CD4-positive, alpha-beta memory T cell (primary cell): ENCODE data around the gene GALNT10. TPM values are rescaled to one million over a fixed set of nuclear protein-coding genes. Genes with fewer than 3 reads are reported as not detected.
A peak's percentile ranks its signal among the peaks of the same experiment; 100 is the strongest.

Experiments
- CTCF ChIA-PET: fragments of 350-600 bp; sonication (Branson Sonifier 250); formaldehyde crosslinking; loops from one replicate; lab custom pipeline; 2021; ENCODE audit warnings: inconsistent platforms; ENCODE audit not compliant: partially characterized antibody; lab: Charles Lee
- POLR2A ChIA-PET: fragments of 350-600 bp; sonication (Branson Sonifier 250); formaldehyde crosslinking; loops from one replicate; lab custom pipeline; 2021; ENCODE audit not compliant: partially characterized antibody; lab: Charles Lee
- DNase-seq, 5 donors: peaks; one replicate each; pipeline versions ENCODE4 v3.0.0 to v3.0.0-alpha.2; 2020 to 2022; ENCODE audit warnings: mixed read lengths in 1 of 5
- H3K27ac ChIP-seq: one replicate; pipeline ENCODE4 v1.7.0; 2013; ENCODE audit warnings: low read depth, low read length
- H3K27me3 ChIP-seq: 2 replicates; pipeline ENCODE4 v1.7.0; 2013; ENCODE audit warnings: mild to moderate bottlenecking, low read length, moderate library complexity; ENCODE audit not compliant: insufficient read depth
- H3K36me3 ChIP-seq: 2 replicates; pipeline ENCODE4 v1.7.0; 2013; ENCODE audit warnings: mild to moderate bottlenecking, low read length, moderate library complexity; ENCODE audit not compliant: insufficient read depth
- H3K4me1 ChIP-seq: 2 replicates; pipeline ENCODE4 v1.7.0; 2013; ENCODE audit warnings: mild to moderate bottlenecking, low read length, moderate library complexity; ENCODE audit not compliant: insufficient read depth
- H3K4me3 ChIP-seq, 2 donors: one replicate each; pipeline ENCODE4 v1.7.0; 2013; ENCODE audit warnings: low read length in 2 of 2, mild to moderate bottlenecking in 1 of 2
- H3K9me3 ChIP-seq, 2 donors: one replicate each; pipeline ENCODE4 v1.7.0; 2013; ENCODE audit warnings: low read length in 2 of 2, control low read depth in 1 of 2; ENCODE audit not compliant: control insufficient read depth in 1 of 2
- H3K27ac Mint-ChIP-seq, 7 donors: one replicate each; pipeline ENCODE4 v1.8.0; 2020 to 2021; ENCODE audit warnings: mixed read lengths in 7 of 7, mild to moderate bottlenecking in 6 of 7, inconsistent platforms in 3 of 7, moderate library complexity in 3 of 7
- H3K27me3 Mint-ChIP-seq, 2 donors: one replicate each; pipeline ENCODE4 v1.8.0; 2020 to 2021; ENCODE audit warnings: mixed read lengths in 2 of 2
- H3K36me3 Mint-ChIP-seq, 2 donors: one replicate each; pipeline ENCODE4 v1.8.0; 2020 to 2021; ENCODE audit warnings: mixed read lengths in 2 of 2, inconsistent platforms in 1 of 2, mild to moderate bottlenecking in 1 of 2
- H3K4me1 Mint-ChIP-seq, 4 donors: one replicate each; pipeline ENCODE4 v1.8.0; 2020 to 2021; ENCODE audit warnings: mixed read lengths in 4 of 4, mild to moderate bottlenecking in 1 of 4
- H3K4me3 Mint-ChIP-seq, 8 donors: one replicate each; pipeline ENCODE4 v1.8.0; 2020 to 2021; ENCODE audit warnings: mixed read lengths in 8 of 8, mild to moderate bottlenecking in 7 of 8, moderate library complexity in 6 of 8, inconsistent platforms in 3 of 8
- H3K9me3 Mint-ChIP-seq, 8 donors: one replicate each; pipeline ENCODE4 v1.8.0; 2020 to 2021; ENCODE audit warnings: mixed read lengths in 8 of 8, mild to moderate bottlenecking in 5 of 8, inconsistent platforms in 3 of 8, moderate library complexity in 1 of 8
- intact Hi-C: fragments of 100-400 bp; cut with micrococcal nuclease; formaldehyde crosslinking; loops from one replicate; pipeline ENCODE4 v1.15.1; 2023
- polyA plus RNA-seq, 2 donors: library from polyadenylated mRNA; unstranded; fragments of 300-500 nt; fragmentation: Illumina TruSeq; gene quantifications; one replicate each; pipeline ENCODE4 v1.2.3, GENCODE V29; 2021
- total RNA-seq, 2 experiments: library from RNA; stranded (reverse); gene quantifications; one replicate each; pipeline ENCODE4 v1.2.3, GENCODE V29; 2021

GALNT10 gene
- total and polyA plus RNA-seq, 4 experiments from 2014 or later: 9.6 to 35.7 (median 26.8) TPM

DNA sequence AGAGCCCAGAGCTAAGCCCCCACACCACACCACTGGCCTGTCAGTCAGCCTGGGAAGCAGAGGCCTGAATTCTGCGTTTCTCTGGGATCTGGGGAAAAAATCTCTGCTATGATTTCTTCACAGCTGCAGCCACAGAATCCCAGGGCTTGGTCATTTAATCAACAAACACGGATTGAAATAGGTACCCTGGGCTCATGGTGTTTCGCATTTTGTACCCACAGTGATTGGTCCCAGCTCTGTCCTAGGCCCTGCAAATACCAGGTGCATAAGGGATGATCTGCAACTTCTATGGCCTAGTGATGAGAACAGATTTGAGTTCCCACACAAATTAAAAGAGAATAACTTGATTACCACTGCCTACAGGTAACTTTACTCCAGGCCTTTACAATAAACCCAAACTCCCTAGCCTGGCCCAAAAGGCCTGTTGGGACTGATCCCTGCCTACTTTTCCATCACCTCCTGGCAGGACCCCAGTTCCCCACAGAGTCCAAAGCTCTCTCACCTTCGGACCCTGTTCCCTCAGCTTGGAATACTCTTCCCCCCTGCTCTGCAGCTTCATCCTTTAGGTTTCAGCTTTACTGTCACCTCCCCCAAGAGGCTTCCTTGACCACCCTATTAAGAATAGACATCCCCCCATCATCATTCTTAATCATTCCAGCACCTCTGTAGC, 240.6 kb downstream of the GALNT10 start:
- Mint-ChIP-seq H3K4me3 (no peak overlapping the region), H3K27ac (peak overlapping the region in 3 of 7 donors; percentile 5 to 54 (median 30)), H3K4me1 (peaks cover 2 to 8% (median 5%) of the 10 kb centered on the region in 4 donors), H3K9me3 (peaks cover 0 to 2% (median 0%) of the 10 kb centered on the region in 8 donors), H3K27me3 (no peaks in the 10 kb centered on the region), H3K36me3 (peaks cover 29 to 32% of the 10 kb centered on the region in 2 donors)
- H3K9me3 ChIP-seq: no peaks in the 10 kb centered on the region
- intact Hi-C loops: no loop called here
- H3K4me1 ChIP-seq: no peaks in the 10 kb centered on the region
- DNase-seq: no peak
- peaks cover 5% of the 10 kb centered on the region for H3K36me3 ChIP-seq
- no peak overlapping the region for H3K27ac ChIP-seq
- ChIA-PET POLR2A (no interaction called here), CTCF (interaction anchor here (1.7 to 2.4 kb wide), 2 partner anchors 10 to 35 kb away, joined by 5 to 11 read pairs; no protein-coding TSS in a partner anchor)
- H3K27me3 ChIP-seq: no peaks in the 10 kb centered on the region
- no peak overlapping the region for H3K4me3 ChIP-seq

DNA sequence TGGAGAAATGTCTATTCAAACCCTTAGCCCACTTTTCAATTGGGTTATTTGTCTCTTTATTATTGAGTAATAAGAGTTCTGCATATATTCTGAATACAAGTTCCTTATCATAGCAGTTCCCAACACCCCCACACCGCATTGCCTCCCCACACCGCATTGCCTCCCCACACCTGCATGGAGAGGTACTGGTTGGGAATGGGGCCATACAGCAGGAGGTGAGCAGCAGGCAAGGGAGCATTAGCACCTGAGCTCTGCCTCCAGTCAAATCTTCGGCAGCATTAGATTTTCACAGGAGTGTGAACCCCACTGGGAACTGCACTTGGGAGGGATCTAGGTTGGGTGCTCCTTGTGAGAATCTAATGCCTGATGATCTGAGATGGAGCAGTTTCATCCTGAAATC, 244.7 kb downstream of the GALNT10 start:
- Histone ChIP-seq H3K27ac (no peak overlapping the region), H3K27me3 (no peaks in the 10 kb centered on the region), H3K4me3 (no peak overlapping the region), H3K4me1 (no peaks in the 10 kb centered on the region), H3K9me3 (no peaks in the 10 kb centered on the region), H3K36me3 (peaks cover 24% of the 10 kb centered on the region)
- no peaks in the 10 kb centered on the region for H3K27me3 Mint-ChIP-seq
- H3K4me3 Mint-ChIP-seq: no peak overlapping the region
- CTCF ChIA-PET: no interaction called here
- no peaks in the 10 kb centered on the region for H3K9me3 Mint-ChIP-seq
- POLR2A ChIA-PET: no interaction called here
- peaks cover 51 to 59% of the 10 kb centered on the region in 2 donors for H3K36me3 Mint-ChIP-seq
- no peak overlapping the region for H3K27ac Mint-ChIP-seq
- DNase-seq: no peak
- H3K4me1 Mint-ChIP-seq: peaks cover 0 to 4% (median 0%) of the 10 kb centered on the region in 4 donors
- intact Hi-C loops: no loop called here

GRCh38 chr5:154437281-154437965, 246.9 kb downstream of the GALNT10 start:
- H3K36me3 Mint-ChIP-seq: peaks cover 70 to 71% of the 10 kb centered on the region in 2 donors
- H3K27me3 Mint-ChIP-seq: no peaks in the 10 kb centered on the region
- H3K4me3 Mint-ChIP-seq: no peak overlapping the region
- no peak for DNase-seq
- H3K27ac ChIP-seq: no peak overlapping the region
- peaks cover 29% of the 10 kb centered on the region for H3K36me3 ChIP-seq
- peak overlapping the region in 3 of 7 donors; percentile 2 to 36 (median 11) for H3K27ac Mint-ChIP-seq
- intact Hi-C loops: no loop called here
- no peaks in the 10 kb centered on the region for H3K9me3 ChIP-seq
- H3K9me3 Mint-ChIP-seq: no peaks in the 10 kb centered on the region
- ChIA-PET CTCF (interaction anchor here (0.8 to 1.9 kb wide), 3 partner anchors 15 to 463 kb away, joined by 3 to 8 read pairs (median 3); no protein-coding TSS in a partner anchor), POLR2A (no interaction called here)
- H3K4me3 ChIP-seq: no peak overlapping the region
- H3K4me1 Mint-ChIP-seq: peaks cover 3 to 14% (median 10%) of the 10 kb centered on the region in 4 donors
- H3K4me1 ChIP-seq: no peaks in the 10 kb centered on the region
- no peaks in the 10 kb centered on the region for H3K27me3 ChIP-seq

GRCh38 chr5:154440540-154440939, 250.0 kb downstream of the GALNT10 start:
- Mint-ChIP-seq H3K27ac (peak overlapping the region in 1 of 7 donors; percentile 47), H3K27me3 (no peaks in the 10 kb centered on the region), H3K36me3 (peaks cover 61 to 65% of the 10 kb centered on the region in 2 donors), H3K9me3 (no peaks in the 10 kb centered on the region), H3K4me1 (peaks cover 11 to 32% (median 21%) of the 10 kb centered on the region in 4 donors), H3K4me3 (peak overlapping the region in 1 of 8 donors; percentile 31)
- H3K9me3 ChIP-seq: no peaks in the 10 kb centered on the region
- H3K27me3 ChIP-seq: no peaks in the 10 kb centered on the region
- no peak for DNase-seq
- ChIA-PET POLR2A (no interaction called here), CTCF (interaction anchor here (1.1 kb wide), 1 partner anchor 28 kb away, joined by 3 read pairs; no protein-coding TSS in a partner anchor)
- H3K4me1 ChIP-seq: peaks cover 14% of the 10 kb centered on the region
- H3K4me3 ChIP-seq: no peak overlapping the region
- intact Hi-C loops: no loop called here
- no peak overlapping the region for H3K27ac ChIP-seq
- H3K36me3 ChIP-seq: peaks cover 32% of the 10 kb centered on the region

- DNase-seq: no peak
- peak overlapping the region in 1 of 7 donors; percentile 62 for H3K27ac Mint-ChIP-seq
- H3K4me1 Mint-ChIP-seq: peaks cover 19 to 48% (median 30%) of the 10 kb centered on the region in 4 donors
- ChIA-PET POLR2A (no interaction called here), CTCF (no interaction called here)
- no peak overlapping the region for H3K4me3 ChIP-seq
- intact Hi-C loops: no loop called here
- no peaks in the 10 kb centered on the region for H3K27me3 ChIP-seq
- H3K9me3 ChIP-seq: no peaks in the 10 kb centered on the region
- peak overlapping the region in 1 of 8 donors; percentile 41 for H3K4me3 Mint-ChIP-seq
- H3K36me3 Mint-ChIP-seq: peaks cover 46 to 60% of the 10 kb centered on the region in 2 donors
- H3K36me3 ChIP-seq: peaks cover 22% of the 10 kb centered on the region
- H3K9me3 Mint-ChIP-seq: no peaks in the 10 kb centered on the region
- H3K4me1 ChIP-seq: peaks cover 24% of the 10 kb centered on the region
- H3K27me3 Mint-ChIP-seq: no peaks in the 10 kb centered on the region
- no peak overlapping the region for H3K27ac ChIP-seq
Observed at GRCh38 chr5:154442801-154443200, 252.3 kb downstream of the GALNT10 start.

DNA sequence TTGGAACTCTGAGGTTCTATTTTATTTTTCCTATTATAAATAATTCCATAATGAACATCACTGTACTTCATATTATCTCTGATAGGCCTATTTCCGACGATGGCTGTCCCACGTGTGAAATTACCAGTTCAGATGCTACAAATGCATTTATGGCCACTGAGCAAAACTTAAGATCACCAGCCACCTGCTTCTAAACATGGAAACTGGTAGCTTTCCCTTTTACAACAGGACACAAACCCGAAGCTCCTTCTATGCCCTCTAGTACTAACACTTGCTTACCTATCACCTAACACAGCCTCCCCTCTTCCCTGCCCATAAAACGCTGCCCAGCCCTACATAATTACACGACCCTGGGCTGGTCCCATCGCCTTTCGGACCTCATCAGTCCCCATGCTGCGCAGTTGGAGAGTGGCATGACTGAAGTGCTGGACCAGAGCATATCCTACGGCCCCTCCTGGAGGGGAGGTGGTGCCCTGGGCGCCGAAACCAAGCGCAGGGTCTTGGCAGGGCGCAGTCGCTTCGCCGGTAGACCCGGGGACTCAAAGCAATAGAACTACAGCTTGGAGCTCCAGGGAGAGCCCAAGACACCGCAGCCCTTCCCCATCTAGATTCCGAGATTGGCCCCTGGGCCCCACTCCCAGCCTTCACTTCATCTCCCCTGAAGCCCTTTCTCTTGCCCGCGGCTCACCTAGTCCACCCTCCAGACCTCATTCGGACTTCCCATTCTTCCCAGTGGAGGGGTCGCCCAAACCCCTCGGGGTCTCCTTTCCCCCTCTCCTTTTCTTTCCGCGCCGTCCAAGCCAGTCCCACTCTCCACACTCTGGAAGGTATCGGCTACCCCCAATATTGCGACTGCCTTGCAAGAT, 254.3 kb downstream of the GALNT10 start:
- Mint-ChIP-seq H3K4me3 (peak overlapping the region; percentile 97 to 100 (median 99)), H3K4me1 (peaks cover 34 to 67% (median 45%) of the 10 kb centered on the region in 4 donors), H3K9me3 (no peaks in the 10 kb centered on the region), H3K27me3 (no peaks in the 10 kb centered on the region), H3K36me3 (peaks cover 26 to 47% of the 10 kb centered on the region in 2 donors), H3K27ac (peak overlapping the region; percentile 83 to 100 (median 96))
- peak in 3 of 5 donors; percentile 5 to 15 (median 9) for DNase-seq
- Histone ChIP-seq H3K36me3 (peaks cover 8% of the 10 kb centered on the region), H3K4me3 (peak overlapping the region; percentile 95 to 99), H3K9me3 (no peaks in the 10 kb centered on the region), H3K4me1 (peaks cover 44% of the 10 kb centered on the region), H3K27ac (peak overlapping the region; percentile 66), H3K27me3 (no peaks in the 10 kb centered on the region)
- CTCF ChIA-PET: interaction anchor here (1.0 to 1.3 kb wide), 2 partner anchors 22 to 373 kb away, joined by 3 to 5 read pairs; no protein-coding TSS in a partner anchor
- intact Hi-C loops: loop anchor here (1.0 to 5.0 kb wide), 5 partner anchors 254 to 498 kb away; partner anchors contain the start of genes CNOT8, FAM114A2, GALNT10 and LARP1
- POLR2A ChIA-PET: interaction anchor here (0.7 kb wide), 1 partner anchor 255 kb away, joined by 3 read pairs; no protein-coding TSS in a partner anchor
